DOHH2 (cell line): Measurements from ENCODE around the gene GMEB2.

Source experiments
- CTCF ChIP-seq: fragments of 200-600 bp; sonication (generic); IDR thresholded peaks from one replicate; pipeline ENCODE4 v1.5.1; 2014; ENCODE audit warnings: antibody characterized with exemption, mild to moderate bottlenecking, low read depth, low read length; ENCODE audit not compliant: poor library complexity, severe bottlenecking
- EZH2phosphoT487 ChIP-seq: fragments of 200-600 bp; sonication (generic); IDR thresholded peaks from 2 replicates; pipeline ENCODE4 v1.6.1; 2017; ENCODE audit warnings: borderline replicate concordance, mild to moderate bottlenecking, antibody characterized with exemption, low read length, moderate library complexity, mixed read lengths

- TF ChIP-seq CTCF (no peak), EZH2phosphoT487 (no peak)
Observed at GRCh38 chr20:63587256-63587655, 39.6 kb downstream of the GMEB2 start.
